GM21367 (cell line): ENCODE measurements around the gene PROSER1.
"Not testable (repeated sequence)": the region's sequence is repeated elsewhere in the genome, so short reads cannot be mapped to it uniquely, and the experiment has no call there.

Experiments
- ATAC-seq: cut with Tn5 transposase; IDR thresholded peaks from one replicate; pipeline ENCODE4 v1.9.1; 2021; ENCODE audit not compliant: unreplicated experiment

The PROSER1 gene

DNA sequence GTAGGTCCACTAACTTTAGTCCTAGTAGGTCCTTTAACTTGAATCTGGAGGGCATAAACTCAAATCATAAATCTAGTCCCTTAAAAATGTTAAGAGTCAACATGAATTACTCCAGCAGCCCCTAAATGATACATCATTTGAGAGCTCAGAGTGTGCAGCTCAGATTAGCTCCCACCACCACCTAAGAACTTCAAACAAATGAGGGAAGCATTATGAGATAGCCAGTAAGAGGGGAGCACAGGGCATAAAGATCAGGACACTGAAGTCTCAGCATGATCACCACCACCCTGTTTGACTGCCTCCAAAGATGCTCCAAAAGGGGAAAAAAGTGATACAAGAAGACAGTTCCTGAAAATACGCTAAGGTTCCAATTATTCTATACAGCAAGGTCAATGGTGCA, 5.7 kb downstream of the PROSER1 start:
- no peak for ATAC-seq

DNA sequence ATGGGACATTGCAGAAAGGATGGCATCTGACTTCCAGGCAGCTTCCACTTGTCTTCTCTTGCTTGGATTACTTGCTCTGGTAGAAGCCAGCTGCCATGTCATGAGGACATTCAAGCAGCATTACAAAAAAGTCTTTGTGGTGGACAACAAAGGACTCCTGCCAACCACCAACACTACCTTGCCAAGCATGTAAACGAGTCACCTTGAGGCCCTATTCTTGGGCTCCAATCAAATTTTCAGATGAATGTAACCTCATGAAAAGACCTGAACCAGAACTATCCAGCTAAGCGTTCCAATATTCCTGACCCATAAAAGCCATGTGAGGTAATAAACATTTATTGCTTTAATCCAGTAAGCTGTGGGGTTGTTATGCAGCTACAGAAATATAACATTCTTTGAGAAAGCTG, 12.5 kb downstream of the PROSER1 start:
- no peak for ATAC-seq

DNA sequence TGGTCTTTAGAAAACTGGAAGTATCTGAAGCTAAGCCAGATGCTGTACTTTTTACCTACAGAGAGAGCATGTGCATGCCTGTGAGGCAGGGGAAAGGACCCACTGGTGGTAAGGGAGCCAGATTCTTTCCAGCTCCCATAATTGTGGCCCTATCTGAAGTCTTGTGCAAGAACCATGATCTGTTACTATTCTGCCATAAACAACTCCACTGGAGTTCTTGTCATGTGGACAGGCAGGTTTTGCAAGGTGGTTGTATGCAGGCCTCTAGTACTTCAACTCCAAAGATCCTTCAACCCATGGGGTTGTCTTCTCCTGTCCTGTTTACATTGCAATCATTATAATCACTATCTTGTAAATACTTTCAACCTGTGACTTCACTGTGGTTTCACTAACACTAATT, 14.1 kb downstream of the PROSER1 start:
- ATAC-seq = no peak

DNA sequence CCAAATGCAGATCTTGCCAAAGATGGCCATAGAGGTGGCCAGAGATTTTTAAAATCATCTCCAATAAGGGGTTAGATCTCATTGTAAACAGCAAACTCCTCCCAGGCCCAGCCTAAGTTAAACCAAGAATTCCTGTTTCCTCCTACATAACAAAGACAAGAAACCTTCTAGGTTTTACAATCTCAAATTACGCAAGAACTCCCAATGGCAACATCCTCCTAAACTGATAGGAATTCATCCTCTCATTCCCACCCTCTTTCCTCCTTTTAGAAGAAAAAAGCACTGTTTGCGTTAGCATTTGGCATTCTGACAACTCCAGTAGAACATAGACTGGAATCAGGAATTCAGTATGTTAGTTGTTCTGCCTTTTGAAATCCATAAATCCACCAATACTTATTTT, 14.6 kb downstream of the PROSER1 start:
- no peak for ATAC-seq

DNA sequence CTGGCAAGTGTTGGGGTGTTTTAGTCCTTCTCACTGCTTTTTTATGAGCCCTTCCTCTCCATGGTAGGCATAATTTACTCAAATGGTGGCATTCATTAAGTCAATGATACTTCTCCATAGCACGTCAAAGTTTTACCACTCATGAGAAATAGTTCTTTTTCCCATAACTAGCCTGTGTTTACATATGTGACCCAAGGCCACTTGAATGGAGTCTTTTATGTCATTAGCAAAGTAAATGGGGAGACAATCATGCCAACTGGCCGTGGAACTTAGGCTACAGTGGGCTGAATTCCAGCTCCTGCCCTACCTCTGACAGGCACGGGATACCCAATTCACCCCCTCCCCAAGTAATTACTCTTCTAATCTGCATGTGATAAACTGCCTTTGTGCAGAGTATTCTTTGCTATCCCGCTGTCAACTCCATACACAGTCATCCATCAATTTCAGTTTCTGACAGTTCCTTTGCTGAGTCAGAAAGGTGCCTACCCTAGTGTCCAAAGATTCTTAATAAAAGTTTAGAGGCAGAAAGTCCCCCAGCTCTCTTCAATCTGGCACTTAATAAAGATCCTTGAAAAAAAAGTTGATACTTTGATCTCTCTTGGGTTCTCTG, 16.9 kb downstream of the PROSER1 start:
- no peak for ATAC-seq

DNA sequence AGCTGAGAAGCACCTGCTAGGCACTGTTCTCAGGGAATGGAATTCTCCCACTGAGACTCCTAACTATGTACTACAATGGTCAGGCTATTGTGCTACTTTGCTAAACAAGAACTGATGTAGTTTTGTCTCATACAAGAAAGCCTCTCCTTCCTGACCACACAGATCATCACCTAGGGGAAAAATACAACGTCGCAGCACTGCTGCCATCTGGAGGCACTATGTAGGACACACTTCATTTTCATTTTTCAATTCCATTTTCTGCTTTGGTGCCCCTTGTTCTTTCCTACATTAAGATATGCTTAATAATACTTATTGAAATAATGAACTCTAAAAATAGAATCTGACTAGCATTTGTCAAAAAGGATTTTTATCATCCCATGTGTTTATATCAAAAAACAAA, 21.1 kb downstream of the PROSER1 start:
- peak; percentile 77 for ATAC-seq

DNA sequence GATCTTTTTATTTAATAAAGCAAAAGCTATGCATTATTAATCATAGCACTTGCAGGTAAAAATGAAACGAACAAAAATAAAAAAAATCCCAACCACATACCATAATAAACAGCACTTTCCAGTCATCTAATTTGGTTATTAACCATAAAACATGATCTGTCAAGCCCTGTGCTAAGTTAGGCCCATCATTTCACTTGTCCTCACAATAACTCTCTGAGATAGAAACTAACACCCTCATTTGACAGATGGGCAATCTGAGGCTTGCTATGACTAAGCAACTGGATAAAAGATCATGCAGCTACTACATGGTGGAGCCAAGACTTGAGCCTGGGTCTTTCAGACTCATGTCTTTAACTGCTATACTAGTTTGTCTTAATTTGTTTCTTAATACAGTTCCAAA, 21.8 kb downstream of the PROSER1 start:
- ATAC-seq = peak; percentile 82

DNA sequence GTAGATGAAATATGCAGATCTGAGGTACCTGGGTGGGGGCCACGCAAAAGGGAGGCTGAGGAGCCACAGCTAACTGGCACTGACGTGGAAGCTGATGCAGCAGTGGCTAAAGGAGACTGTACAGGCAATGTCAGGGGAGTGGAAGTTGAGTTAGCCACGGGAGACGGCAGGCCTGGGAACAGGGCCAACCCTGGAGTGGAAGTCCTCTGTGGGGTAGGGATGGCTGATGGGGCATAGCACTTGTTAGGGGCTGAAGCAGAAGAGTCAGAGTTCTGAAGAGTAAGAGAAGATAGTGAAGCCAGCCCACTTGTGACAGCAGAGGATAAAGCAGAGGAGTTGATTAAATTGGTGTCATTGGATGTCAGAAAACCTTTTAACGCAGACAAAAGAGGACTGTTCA, 24.4 kb downstream of the PROSER1 start:
- no peak for ATAC-seq

DNA sequence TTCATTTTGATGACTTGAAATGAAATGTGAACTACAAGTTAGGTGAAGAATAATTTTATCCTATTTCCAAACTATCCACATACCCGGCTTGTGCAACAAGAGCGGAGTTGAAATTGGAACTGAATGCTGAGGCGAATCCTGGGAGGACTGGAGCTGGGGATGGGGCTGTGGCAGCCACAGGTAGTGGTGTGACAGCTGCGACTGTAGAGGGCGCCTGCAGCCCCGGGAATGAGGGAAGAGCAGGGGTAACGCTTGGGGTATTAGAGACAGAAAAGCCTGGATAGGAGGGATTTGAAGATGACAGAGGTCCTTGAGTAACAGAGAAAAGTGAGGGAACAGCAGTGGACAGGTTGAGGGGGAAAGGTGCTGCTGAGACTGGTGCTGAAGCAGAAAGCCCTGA, 25.3 kb downstream of the PROSER1 start:
- no peak for ATAC-seq

DNA sequence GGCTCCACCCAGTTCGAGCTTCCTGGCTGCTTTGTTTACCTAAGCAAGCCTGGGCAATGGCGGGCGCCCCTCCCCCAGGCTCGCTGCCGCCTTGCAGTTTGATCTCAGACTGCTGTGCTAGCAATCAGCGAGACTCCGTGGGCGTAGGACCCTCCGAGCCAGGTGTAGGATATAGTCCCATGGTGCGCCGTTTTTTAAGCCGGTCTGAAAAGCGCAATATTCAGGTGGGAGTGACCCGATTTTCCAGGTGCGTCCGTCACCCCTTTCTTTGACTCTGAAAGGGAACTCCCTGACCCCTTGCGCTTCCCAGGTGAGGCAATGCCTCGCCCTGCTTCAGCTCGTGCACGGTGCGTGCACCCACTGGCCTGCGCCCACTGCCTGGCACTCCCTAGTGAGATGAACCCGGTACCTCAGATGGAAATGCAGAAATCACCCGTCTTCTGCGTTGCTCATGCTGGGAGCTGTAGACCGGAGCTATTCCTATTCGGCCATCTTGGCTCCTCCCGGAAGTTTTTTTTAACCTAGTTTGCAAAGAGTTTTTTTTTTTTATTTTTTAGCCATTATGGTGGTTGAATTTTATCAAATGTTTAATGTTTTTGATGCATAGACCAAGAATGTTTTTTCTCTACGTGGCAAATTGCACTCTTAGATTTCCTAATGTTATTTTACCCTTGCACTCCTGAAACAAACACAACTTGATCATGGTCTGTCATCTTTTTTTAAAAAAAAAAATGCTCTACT, 31.3 kb downstream of the PROSER1 start:
- not testable (repeated sequence) for ATAC-seq

DNA sequence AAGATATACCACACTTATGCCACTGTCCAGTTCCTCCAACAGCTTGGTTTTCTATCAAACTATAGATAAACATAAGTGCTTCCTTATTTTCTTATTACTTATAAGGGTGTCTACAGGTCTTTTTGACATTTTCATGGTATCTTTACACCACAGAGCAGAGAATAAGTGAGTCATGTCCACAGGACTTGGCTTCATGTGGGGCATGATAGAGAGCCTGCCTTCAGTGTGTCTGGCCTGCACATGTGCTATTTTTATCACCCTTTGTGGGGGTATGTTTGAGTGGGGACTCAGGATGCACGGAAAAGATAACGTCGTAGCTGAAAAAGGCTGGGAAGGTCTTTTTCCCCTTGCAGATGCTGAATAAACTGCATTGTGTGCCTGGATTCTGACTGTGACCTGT, 39.1 kb downstream of the PROSER1 start:
- no peak for ATAC-seq

DNA sequence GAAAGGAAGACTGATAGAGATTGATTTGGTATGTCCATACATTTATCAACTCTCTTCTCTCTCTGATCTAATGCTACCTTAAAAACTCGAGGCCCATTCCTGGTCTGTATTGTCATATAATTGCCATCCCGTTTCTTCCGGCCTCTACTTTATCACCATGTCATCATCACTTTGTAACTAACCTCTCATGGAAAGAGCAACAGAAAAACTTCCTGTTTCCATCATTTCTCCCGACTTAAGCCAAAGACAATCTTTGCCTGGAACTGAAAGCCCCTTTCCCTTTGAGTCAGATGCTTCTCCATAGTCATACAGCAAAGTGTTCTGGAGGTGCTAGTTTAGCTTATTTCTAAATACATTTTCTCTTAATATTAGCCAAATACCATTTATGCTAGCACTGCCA, 44.5 kb downstream of the PROSER1 start:
- no peak for ATAC-seq

DNA sequence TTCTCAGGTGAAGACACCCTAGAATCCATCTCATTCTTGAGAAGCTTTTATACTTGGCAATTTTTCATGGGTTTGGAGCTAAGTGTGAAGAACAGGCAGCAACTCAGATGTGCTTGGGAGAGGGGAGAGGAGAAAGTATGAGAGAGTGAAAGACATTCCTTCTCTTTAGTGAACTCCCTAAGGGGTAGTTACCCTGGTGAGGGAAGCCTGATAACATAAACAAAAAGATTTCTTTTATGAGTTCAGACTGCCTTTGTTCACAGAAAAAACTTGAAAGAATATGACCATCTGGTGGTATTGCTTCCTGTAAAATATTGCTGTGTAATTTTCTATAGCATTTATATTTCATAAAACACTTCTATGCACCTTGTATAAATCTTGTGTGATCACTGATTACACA, 47.2 kb downstream of the PROSER1 start, which contains the start of gene STOML3:
Gene STOML3 (minus strand): TSS at position 139 of the 400 bp plus-strand sequence. CDS start 110 bp downstream, at position 29.
- no peak for ATAC-seq

DNA sequence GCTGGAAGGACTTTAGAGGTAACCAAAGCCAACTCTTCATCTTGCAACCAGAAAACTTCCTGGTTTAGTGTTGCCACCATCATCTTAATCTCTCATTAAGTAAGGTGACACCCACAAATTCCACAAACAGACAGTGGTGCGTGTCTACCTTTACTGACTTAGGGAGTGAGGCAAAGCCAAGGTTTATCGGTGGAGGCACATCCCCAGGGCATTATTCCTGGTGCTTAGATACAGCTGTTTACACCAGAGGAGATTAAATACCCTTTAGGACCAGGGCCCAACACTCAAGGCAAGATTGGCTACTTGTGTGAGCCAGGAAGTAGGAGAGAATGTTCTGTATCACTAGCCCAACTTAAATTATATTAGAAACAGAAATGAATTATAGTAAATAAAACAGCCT, 56.8 kb downstream of the PROSER1 start:
- no peak for ATAC-seq

DNA sequence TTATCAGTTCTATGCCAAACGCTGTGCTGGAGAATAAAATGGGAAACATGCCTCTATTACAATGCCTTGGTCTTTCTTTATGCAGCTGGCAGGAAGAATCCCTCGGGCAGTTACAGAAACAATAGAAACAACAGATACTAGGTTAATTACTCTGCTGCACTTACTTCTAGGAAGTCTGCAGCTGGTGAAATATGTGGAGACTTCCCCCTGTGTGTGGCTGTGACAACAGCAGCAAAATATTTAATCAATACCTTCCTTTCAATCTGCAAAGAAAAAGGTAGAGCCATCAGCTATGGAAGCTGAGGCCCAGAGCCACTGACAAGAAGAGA, 57.2 kb downstream of the PROSER1 start:
- ATAC-seq = no peak

DNA sequence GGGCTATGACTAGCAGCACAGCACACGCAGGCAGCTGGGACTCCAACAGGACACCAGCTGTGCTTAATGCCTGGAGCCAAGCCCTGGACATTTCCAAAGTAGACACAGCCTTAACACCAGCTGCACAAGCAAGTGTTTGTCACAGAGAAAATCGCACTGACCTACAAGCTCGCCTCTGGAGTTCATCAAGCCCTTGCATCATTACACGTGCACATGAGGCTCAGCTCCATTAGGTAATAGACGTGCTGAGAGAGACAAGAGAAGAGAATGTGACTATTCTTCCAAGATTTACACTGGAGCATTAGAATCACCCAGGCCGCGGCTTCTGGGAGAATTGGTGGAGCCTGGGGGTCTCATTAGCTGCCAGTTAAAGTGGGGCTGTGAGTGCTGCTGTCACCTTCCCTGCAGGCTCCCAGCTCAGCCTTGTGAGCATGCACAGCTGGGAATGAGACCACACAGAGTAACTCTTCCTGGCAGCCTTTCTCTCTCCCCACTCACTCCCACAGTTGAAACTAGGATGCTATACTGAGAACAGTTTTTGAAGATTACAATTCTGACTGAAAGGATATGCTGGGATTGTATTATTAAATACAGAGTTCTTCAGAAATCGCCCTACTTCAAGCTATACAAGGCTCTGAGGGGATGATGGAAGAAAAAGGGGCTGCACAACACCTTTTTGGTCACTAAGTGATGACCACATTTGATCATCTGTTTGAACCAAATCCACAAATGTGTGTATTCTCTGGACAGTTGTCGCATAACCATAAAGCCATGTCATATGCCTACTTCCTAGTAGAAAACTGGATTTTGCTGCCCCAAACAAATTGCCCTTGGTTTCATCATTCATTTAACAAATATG, 57.8 kb downstream of the PROSER1 start:
- ATAC-seq = no peak

DNA sequence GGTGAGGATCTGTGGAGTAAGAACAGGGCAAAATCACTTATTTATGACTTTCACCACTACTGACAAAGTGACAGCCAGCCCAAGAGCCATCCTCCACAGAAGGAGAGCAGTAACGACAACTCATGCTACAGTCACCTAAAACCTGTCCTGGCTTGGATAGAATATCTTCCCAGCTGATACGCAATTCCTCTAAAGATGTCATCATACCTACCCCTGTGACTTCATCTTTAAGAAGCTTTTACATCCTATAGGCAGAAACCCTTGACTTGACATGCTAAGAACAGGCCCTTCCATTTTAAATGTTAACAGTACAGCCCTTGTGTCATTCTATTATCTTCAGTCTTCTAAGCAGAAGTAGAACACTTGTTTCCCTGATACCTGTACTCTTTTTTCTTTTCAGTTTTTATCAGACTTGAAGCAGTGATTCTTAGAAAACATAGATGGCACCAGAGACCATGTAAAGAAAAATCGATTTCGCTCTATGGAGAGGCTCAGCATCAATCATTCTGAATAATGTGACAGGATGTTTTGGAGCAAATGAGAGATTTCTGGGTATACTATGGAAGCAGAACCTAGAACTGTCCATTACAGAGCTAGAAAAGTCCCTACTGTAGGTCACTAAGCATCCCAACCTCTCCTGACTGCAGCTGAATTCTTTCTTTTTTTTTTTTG, 67.4 kb downstream of the PROSER1 start:
- ATAC-seq = no peak

DNA sequence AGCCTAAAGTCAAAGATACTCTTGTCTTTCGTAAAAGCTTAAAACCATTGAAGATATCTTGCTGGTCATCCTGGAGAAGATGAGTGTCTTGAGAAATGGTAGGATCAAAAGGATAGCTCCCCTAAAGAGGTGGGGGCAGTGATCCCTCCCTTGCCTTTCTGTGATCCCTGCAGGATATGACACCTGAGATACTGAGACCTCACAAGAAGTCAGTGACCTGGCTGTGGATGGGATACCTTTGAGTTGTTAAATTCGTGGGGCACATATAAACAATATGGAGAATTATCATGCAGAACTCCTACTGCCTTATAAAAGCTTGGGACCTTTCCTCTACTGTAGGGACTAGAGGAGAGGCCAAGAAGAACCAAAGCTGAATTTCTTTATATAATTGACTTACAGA, 68.7 kb downstream of the PROSER1 start:
- no peak for ATAC-seq

DNA sequence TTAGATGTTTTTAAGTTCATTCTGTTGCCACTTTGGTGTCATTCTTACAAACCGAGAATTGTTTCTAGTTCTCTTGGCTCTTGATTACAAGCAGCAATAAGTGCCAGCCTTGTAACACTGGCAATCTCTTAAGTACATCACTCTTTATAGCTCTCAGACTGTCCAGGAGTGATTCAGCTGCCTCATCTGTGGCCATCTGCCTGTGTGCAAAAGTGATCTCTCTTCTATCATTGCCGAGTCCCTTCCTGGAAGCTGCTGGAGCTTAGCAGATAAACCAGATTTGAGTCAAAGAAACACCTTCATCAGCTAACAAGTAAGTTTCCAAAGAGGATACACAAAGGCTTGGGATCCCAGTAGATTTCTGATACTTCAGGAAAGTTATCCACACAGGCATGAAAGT, 70.4 kb downstream of the PROSER1 start:
- no peak for ATAC-seq

DNA sequence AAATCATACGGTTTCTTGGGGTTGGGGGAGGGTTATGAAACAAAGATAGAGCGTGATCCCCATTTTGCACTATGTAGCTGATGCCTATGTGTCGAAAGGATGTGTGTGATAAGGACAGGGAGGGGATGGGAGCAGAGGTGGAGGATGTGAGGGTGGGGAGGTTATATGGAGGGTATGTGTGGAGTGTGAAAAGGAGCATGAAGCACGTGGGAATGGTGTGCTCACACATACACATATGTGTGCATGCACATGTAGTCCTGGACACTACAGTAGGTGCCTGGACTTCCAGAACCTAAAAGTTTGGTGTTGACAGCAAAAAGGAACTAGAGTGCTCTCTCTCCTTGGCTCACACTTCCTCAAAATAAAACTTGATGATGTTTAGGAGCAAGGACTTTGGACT, 72.6 kb downstream of the PROSER1 start:
- ATAC-seq = no peak

DNA sequence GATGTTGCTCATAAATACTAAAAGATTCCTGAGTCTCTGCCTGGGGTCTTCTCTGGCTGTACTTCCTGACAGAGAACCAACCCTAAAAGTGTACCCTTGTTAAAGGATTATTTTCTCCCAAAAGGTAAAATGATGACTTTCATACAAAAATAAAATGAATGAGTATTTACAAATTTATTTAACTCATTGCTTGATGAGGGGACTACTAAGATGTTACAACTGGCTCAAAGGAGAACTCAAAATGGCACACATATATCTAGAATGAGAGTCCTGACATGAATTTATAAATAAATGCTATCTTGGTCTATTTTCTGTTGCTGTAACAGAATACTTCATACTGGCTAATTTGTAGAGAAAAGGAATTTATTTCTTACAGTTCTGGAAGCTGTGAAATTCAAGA, 77.7 kb downstream of the PROSER1 start:
- no peak for ATAC-seq
